Activated T-cell treated with anti-CD3 and anti-CD28 coated beads, Interleukin-2, amount 50 U/mL, for 72 hours (primary cell): ENCODE data around the gene TRIM52. TPM values are rescaled to one million over a fixed set of nuclear protein-coding genes. Genes with fewer than 3 reads are reported as not detected.
A peak's percentile ranks its signal among the peaks of the same experiment; 100 is the strongest.
"Not testable (repeated sequence)": the region's sequence is repeated elsewhere in the genome, so short reads cannot be mapped to it uniquely, and the experiment has no call there.

Source experiments
- ATAC-seq, 2 donors: fragments of 150-1000 bp; cut with Tn5 transposase; replicated peaks in 1 of 2; 2 replicates each; pipeline ENCODE4 v1.10.0; 2021; ENCODE audit warnings: moderate library complexity in 2 of 2, mild to moderate bottlenecking in 1 of 2
- DNase-seq, 2 donors: peaks; one replicate each; pipeline ENCODE4 v3.0.0; 2021 to 2022; ENCODE audit warnings: mixed read lengths in 1 of 2
- H3K27ac Mint-ChIP-seq: one replicate; pipeline ENCODE4 v1.8.0; 2022; ENCODE audit warnings: mild to moderate bottlenecking, moderate library complexity, mixed read lengths
- H3K27me3 Mint-ChIP-seq: one replicate; pipeline ENCODE4 v1.8.0; 2022; ENCODE audit warnings: low read depth, mixed read lengths
- H3K36me3 Mint-ChIP-seq, 2 donors: one replicate each; pipeline ENCODE4 v1.8.0; 2022; ENCODE audit warnings: mixed read lengths in 2 of 2, mild to moderate bottlenecking in 1 of 2; ENCODE audit not compliant: insufficient read depth in 2 of 2
- H3K4me1 Mint-ChIP-seq: one replicate; pipeline ENCODE4 v1.8.0; 2022; ENCODE audit warnings: low read depth, mixed read lengths
- H3K4me3 Mint-ChIP-seq, 2 donors: one replicate each; pipeline ENCODE4 v1.8.0; 2022; ENCODE audit warnings: mild to moderate bottlenecking in 2 of 2, mixed read lengths in 2 of 2, moderate library complexity in 2 of 2
- H3K9me3 Mint-ChIP-seq, 2 donors: one replicate each; pipeline ENCODE4 v1.8.0; 2022; ENCODE audit warnings: mixed read lengths in 2 of 2
- total RNA-seq, 2 donors: library from RNA; stranded (reverse); gene quantifications; one replicate each; pipeline ENCODE4 v1.2.3, GENCODE V29; 2022

Gene TRIM52
- total RNA-seq, 2 donors from 2014 or later, result 19.2 to 22.7 TPM

DNA sequence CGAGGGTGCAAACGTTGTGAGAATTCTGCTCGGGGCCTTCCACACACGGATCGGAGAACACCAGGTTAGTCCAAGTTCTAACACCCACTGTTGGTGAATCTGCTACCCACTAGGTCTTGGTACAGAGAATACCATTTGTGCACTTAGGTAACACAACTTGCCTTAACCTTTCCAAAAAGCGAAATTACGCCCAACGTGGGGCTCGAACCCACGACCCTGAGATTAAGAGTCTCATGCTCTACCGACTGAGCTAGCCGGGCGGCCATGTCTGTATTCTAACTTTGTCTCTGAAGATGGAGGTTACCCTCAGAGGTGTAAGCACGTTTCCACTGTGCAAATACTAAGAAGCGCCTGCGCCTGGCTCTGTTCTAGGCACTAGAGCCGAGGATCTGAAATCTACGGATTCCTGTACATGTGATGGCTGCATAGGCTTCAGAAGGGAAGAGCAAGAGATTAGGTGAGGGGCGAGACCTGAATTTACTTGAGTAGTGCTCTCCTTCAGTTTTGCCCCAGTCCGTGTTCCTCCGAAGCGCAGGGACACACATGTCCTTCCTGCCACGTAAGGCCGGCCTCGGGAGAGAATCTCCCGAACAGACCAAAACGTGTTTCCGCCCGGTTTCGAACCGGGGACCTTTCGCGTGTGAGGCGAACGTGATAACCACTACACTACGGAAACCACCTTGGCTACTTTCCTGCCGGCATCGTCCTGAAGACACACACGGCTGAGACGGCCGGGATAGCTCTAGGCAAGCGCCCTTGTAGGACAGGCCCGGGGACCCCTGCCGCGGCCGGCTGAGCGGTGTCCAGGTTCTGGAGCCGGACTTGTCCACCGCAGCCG lies 38.9 kb downstream of the TRIM52 start:
- Mint-ChIP-seq H3K9me3 (no peaks in the 10 kb centered on the region), H3K4me1 (peaks cover 83% of the 10 kb centered on the region)

DNA sequence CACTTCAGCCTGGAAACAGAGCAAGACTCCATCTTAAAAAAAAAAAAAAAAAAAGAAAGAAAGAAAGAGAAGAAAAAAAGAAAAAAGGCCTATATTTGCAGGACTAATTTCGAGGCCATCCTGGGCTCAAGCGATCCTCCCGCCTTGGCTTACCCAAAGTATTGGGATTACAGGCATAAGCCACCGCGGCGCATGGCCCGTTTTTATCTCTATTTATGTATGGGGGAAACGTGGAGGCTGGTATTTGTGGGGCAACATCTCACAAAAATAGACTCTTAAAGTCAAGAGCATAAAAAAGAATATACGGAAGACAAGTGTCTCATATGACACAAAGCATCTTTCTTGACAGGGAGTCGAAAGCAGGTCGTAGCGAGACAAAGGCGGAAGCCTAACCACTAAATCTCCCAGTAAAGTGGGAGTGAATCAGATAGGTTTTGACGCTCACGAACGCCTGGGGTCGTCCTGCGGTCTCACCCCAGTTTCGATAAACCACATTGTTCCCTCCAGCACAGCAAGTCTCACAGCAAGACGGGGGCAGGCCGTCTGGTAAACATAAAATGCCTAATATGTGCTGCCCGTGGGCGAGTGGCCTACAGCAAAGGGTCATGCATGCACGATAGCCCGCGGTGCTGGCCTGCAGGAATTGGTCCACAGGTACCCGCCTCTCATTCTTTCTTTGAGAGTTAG lies 39.7 kb downstream of the TRIM52 start:
- Mint-ChIP-seq H3K4me1 (peaks cover 84% of the 10 kb centered on the region), H3K27ac (peak overlapping the region; percentile 100), H3K36me3 (peaks cover 8 to 13% of the 10 kb centered on the region in 2 donors), H3K9me3 (no peaks in the 10 kb centered on the region), H3K4me3 (peak overlapping the region; percentile 86 to 98), H3K27me3 (no peaks in the 10 kb centered on the region)
- ATAC-seq (no peak), DNase-seq (peak; percentile 59 to 72)

More for the DNA sequence above, 38.9 kb downstream of the TRIM52 start:
- DNase-seq, result peak; percentile 92 to 96
- H3K4me3 Mint-ChIP-seq, result peak overlapping the region; percentile 86 to 98
- H3K27ac Mint-ChIP-seq, result peak overlapping the region; percentile 100
- ATAC-seq, result peak; percentile 41 to 45
- H3K36me3 Mint-ChIP-seq, result peaks cover 7 to 13% of the 10 kb centered on the region in 2 donors
- no peaks in the 10 kb centered on the region for H3K27me3 Mint-ChIP-seq

DNA sequence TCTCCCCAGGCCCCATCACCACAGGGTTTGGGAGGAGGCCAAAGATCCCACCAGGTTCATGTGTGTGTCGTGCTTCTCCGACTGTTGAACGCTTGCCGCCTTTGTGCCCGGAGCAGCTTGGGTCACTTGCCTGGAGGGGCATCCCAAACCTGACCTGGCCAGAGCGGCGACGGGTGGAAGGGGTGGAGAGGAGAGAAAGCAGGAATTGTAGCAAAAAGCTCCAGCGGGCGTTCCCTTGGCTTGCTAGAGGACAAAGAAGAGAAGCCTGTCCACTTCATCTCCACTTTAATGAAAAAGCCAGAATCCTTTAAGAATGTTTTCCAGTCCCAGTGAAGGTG lies 40.8 kb downstream of the TRIM52 start:
- no peaks in the 10 kb centered on the region for H3K27me3 Mint-ChIP-seq
- DNase-seq, result no peak
- H3K9me3 Mint-ChIP-seq, result no peaks in the 10 kb centered on the region
- H3K27ac Mint-ChIP-seq, result no peak overlapping the region
- H3K36me3 Mint-ChIP-seq, result peaks cover 6 to 13% of the 10 kb centered on the region in 2 donors
- peaks cover 76% of the 10 kb centered on the region for H3K4me1 Mint-ChIP-seq
- no peak for ATAC-seq
- H3K4me3 Mint-ChIP-seq, result peak overlapping the region; percentile 30 to 66

DNA sequence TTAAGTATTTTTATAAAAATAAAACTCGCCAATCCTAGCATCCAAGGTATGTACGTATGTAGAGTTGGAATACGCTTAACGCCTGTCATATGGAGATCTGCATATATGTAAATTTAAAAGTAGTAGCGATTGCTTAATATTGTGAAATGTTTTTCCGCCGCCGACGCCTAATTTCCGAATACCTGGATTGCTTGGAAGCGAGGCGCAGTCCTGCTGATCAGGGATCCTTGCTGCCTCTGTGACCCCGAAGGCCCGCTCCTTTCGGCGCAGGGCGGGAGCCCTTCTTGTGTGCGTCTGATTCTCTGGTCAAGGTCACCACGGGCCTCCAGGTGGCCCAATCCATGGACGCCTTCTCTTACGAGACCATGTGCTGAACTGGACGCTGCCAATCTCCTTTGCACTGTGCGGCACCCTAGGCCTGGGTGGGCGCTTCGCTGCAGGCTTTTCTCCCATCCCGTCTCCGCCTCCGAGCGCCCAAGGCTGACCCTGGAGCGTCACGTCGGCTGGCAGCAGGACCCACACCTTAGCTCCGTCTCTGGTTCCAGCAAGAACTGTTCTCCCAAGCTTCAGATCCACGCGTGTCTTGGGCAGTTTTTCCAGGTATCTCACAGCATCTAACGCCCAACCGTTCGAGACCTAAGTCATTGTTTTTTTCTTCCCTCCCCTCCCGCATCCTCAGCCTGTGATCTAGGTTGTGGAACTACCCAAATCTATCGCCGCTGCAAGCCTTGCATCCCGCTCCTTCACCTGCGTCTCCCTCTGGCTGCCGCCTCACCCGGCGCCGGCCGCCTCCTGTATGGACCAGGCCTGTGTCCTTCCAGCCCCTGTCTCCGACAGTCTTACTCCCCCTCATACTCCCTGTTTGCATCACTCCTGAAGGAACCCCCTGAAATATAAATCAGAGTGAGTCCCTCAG lies 41.4 kb downstream of the TRIM52 start:
- Mint-ChIP-seq H3K27me3 (no peaks in the 10 kb centered on the region), H3K4me1 (peaks cover 69% of the 10 kb centered on the region), H3K27ac (peak overlapping the region; percentile 49), H3K4me3 (peak overlapping the region; percentile 49 to 66), H3K36me3 (peaks cover 6 to 12% of the 10 kb centered on the region in 2 donors), H3K9me3 (no peaks in the 10 kb centered on the region)
- DNase-seq (no peak), ATAC-seq (no peak)

DNA sequence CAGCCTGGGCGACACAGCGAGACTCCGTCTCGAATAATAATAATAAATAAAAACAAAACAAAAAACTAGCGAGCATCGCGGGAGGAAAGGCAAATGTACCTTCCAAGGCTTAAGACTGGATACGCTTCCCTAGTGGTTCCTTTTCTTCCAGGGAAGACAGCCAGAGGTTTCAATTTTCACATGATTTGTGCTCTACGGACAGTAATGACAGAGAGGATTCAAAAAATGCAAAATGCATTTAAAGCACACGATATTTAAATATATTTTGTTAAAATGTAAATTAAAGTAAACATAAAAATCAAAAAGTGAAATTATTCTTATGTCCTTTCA lies 42.2 kb downstream of the TRIM52 start:
- H3K27me3 Mint-ChIP-seq, result no peaks in the 10 kb centered on the region
- no peak for DNase-seq
- H3K4me3 Mint-ChIP-seq, result peak overlapping the region; percentile 93 to 98
- no peaks in the 10 kb centered on the region for H3K9me3 Mint-ChIP-seq
- no peak for ATAC-seq
- peaks cover 62% of the 10 kb centered on the region for H3K4me1 Mint-ChIP-seq
- peaks cover 3 to 12% of the 10 kb centered on the region in 2 donors for H3K36me3 Mint-ChIP-seq
- peak overlapping the region; percentile 100 for H3K27ac Mint-ChIP-seq

DNA sequence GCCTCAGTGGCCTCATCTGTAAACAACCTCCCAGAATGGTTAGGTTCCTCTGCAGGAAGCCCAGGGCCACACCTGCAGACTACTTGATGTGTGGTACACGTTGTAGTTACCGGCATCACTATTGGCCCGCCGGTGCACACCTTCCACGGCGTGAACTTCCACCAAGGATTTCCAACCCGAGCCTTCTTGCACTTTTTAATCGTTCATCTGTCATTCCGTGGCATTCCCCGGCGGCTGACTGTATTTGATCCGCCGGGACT lies 43.2 kb downstream of the TRIM52 start:
- ATAC-seq (peak; percentile 10 to 11), DNase-seq (peak; percentile 46 to 48)
- no peaks in the 10 kb centered on the region for H3K27me3 Mint-ChIP-seq
- peaks cover 58% of the 10 kb centered on the region for H3K4me1 Mint-ChIP-seq
- peak overlapping the region; percentile 93 to 98 for H3K4me3 Mint-ChIP-seq
- peaks cover 2 to 9% of the 10 kb centered on the region in 2 donors for H3K36me3 Mint-ChIP-seq
- H3K27ac Mint-ChIP-seq, result peak overlapping the region; percentile 100
- H3K9me3 Mint-ChIP-seq, result no peaks in the 10 kb centered on the region

DNA sequence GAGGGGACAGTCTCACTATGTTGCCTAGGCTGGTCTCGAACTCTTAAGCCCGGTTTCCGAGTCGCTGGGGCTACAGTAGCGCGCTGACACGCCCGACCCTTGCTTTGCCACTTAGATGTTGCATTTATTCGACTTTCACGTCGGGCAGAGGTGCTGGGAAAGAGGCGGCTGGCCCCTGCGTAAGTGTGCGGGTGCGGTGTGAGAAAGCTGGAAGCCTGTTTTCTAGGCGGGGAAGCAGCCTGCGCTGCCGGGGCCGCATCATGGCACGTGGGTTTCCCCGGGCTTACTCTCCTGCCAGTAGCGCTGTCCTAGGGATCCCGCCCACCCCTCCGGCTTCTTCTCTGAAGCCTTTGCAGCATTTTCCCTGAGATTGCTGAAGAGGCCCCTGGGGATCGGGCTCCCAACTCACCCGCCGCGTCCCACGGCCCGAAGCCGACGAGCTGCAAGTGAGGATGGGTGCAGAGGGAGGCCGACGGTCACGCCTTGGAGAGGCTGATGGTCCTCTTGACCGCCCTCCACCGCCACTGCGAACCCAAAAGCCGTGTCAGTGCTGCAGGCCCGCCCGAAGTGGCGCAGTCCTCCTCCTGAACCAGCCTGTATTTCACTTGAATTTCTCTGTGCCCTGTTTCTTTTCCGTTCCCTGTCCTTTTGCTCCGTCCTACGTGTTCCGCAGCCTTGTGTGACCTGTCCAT lies 43.7 kb downstream of the TRIM52 start:
- peaks cover 53% of the 10 kb centered on the region for H3K4me1 Mint-ChIP-seq
- peak overlapping the region; percentile 100 for H3K27ac Mint-ChIP-seq
- H3K27me3 Mint-ChIP-seq, result no peaks in the 10 kb centered on the region
- peaks cover 2 to 8% of the 10 kb centered on the region in 2 donors for H3K36me3 Mint-ChIP-seq
- peak overlapping the region; percentile 93 to 98 for H3K4me3 Mint-ChIP-seq
- DNase-seq (peak; percentile 61 to 72), ATAC-seq (peak; percentile 10 to 15)
- H3K9me3 Mint-ChIP-seq, result no peaks in the 10 kb centered on the region

DNA sequence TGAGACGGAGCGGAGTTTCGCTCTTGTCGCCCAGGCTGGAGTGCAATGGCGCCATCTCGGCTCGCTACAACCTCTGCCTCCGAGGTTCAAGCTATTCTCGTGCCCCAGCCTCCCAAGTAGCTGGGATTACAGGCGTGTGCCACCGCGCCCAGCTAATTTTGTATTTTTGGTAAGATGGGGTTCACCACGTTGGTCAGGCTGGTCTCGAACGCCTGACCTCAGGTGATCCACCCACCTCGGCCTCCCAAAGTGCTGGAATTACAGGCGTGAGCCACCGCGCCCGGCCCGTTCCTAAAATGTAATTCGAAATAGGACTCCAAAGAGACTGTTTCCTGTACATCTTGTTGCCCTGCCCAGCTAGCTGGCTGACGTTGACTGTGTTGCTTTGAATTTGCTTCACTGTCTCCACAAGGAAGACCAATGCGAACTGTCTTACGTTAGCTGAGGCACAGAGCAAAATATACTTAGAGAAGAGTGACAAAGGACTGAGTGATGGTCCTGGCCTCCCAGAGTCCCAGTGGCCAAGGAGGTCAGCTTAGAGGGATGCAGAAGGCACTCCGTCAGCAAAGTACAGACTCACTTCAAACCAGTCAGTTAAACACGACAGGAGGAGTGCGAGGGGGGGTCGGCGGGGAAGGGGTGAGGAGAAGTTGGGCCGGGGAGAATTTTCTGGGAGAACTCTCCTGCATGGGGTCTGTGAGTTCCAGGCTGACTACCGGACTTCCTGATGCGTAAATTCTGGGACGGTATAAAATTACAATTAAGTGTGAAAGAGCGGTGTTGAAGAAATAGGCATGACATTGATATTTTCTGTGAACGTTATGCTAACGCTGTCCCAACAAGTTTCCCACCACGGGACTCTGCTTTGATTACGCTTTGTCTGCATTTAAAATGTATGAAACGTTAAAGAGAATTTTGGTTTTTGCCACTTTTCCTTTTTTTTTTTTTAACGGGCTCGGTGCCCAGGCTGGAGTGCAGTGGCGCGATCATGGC lies 44.6 kb downstream of the TRIM52 start:
- DNase-seq, result no peak
- peaks cover 2 to 3% of the 10 kb centered on the region in 2 donors for H3K36me3 Mint-ChIP-seq
- H3K4me3 Mint-ChIP-seq, result peak overlapping the region; percentile 88 to 98
- H3K4me1 Mint-ChIP-seq, result peaks cover 44% of the 10 kb centered on the region
- ATAC-seq, result no peak
- no peaks in the 10 kb centered on the region for H3K9me3 Mint-ChIP-seq
- peak overlapping the region; percentile 16 for H3K27ac Mint-ChIP-seq
- no peaks in the 10 kb centered on the region for H3K27me3 Mint-ChIP-seq

DNA sequence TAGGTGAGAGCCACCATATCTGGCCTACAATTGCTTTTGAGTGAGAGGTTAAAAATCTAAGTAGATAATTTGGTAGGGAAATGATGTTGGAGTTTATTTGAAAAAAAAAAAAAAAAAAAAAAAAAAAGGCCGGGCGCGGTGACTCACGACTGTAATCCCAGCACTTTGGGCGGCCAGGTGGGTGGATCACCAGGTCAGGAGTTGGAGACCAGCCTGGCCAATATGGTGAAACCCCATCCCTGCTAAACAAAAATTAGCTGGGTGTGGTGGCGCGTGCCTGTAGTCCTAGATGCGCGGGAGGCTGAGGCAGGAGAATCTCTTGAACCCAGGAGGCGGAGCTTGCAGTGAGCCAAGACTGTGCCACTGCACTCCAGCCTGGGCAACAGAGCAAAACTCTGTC lies 46.7 kb downstream of the TRIM52 start:
- not testable (repeated sequence) for ATAC-seq, H3K27me3 Mint-ChIP-seq, DNase-seq, H3K4me3 Mint-ChIP-seq, H3K27ac Mint-ChIP-seq, H3K36me3 Mint-ChIP-seq, H3K9me3 Mint-ChIP-seq
- H3K4me1 Mint-ChIP-seq, result peaks cover 23% of the 10 kb centered on the region

DNA sequence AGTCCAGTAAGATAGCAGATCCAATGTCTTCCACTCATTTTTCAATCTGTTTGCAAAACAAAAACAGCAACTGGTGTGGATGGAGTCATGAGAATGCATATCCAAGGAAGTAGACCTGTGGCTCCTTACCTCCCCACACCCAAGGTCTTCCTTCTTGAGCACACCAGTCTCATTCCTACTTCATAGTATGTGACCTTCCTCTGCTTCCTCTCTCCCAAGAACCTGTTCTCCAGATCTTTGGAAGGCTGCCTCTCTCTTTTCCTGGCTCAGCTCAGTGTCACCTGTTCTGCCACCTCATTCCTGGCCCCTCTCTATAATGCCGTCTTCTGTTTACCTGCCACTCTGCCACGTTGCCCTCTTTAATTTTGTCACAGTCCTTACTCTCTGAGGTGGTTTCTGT lies 48.0 kb downstream of the TRIM52 start:
- Mint-ChIP-seq H3K27ac (no peak overlapping the region), H3K36me3 (peaks cover 0 to 2% of the 10 kb centered on the region in 2 donors), H3K27me3 (no peaks in the 10 kb centered on the region), H3K4me1 (peaks cover 21% of the 10 kb centered on the region), H3K9me3 (no peaks in the 10 kb centered on the region), H3K4me3 (no peak overlapping the region)
- DNase-seq (no peak), ATAC-seq (no peak)

DNA sequence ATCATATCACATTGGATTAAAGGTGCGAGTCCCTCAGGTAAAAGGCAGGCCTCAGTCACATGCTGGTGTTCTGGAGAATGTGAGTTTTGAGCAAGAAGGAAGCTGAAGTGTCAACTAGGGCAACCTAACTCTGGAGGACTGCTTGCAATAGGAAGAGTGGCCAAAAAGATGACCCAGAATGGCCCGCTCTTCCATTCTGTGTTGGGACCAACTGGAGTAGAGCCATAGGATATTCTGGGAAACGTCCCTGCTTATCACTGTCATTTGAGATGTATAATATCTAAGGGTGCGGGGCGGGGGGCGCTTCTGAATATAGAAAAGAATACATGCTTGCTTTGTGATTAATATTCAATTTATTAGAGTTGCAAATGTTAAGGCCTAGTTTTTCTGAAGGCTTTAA lies 48.9 kb downstream of the TRIM52 start:
- Mint-ChIP-seq H3K4me3 (no peak overlapping the region), H3K27ac (no peak overlapping the region), H3K4me1 (peaks cover 21% of the 10 kb centered on the region), H3K9me3 (peaks cover 0 to 2% of the 10 kb centered on the region in 2 donors), H3K36me3 (peaks cover 2 to 3% of the 10 kb centered on the region in 2 donors), H3K27me3 (no peaks in the 10 kb centered on the region)
- ATAC-seq (no peak), DNase-seq (no peak)

DNA sequence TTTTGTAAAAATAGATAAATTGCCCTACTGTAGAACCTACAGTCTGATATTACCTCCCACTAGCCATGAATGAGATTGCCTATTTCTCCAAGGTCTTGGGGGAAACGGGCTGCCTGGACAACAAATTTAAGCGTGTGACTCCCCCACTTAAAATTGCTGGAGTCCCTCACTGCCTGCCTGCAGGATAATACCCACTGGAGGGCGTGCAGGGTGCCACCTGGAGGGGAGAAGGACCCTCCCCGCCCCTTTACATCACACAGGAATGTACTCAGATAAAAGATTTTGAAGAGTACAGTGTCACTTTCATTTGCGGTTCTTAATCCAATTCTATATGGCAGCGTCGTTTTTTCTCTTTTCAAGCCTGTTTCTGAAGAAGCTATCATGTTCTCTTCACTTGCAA lies 49.7 kb downstream of the TRIM52 start:
- DNase-seq (no peak), ATAC-seq (no peak)
- Mint-ChIP-seq H3K36me3 (peaks cover under 1 to 8% of the 10 kb centered on the region in 2 donors), H3K4me1 (peaks cover 26% of the 10 kb centered on the region), H3K27me3 (peaks cover 6% of the 10 kb centered on the region), H3K4me3 (no peak overlapping the region), H3K9me3 (peaks cover 0 to 2% of the 10 kb centered on the region in 2 donors), H3K27ac (no peak overlapping the region)
